NK-92 treated with Interleukin-12 subunit alpha and Interleukin-12 subunit beta, amount 100 ng/mL, for 24 hours (cell line): ENCODE results near the gene PHLDA2.

Experiments used
- DNase-seq: peaks from one replicate; lab custom pipeline; 2025; lab: John Stamatoyannopoulos, UW

The PHLDA2 gene

DNA sequence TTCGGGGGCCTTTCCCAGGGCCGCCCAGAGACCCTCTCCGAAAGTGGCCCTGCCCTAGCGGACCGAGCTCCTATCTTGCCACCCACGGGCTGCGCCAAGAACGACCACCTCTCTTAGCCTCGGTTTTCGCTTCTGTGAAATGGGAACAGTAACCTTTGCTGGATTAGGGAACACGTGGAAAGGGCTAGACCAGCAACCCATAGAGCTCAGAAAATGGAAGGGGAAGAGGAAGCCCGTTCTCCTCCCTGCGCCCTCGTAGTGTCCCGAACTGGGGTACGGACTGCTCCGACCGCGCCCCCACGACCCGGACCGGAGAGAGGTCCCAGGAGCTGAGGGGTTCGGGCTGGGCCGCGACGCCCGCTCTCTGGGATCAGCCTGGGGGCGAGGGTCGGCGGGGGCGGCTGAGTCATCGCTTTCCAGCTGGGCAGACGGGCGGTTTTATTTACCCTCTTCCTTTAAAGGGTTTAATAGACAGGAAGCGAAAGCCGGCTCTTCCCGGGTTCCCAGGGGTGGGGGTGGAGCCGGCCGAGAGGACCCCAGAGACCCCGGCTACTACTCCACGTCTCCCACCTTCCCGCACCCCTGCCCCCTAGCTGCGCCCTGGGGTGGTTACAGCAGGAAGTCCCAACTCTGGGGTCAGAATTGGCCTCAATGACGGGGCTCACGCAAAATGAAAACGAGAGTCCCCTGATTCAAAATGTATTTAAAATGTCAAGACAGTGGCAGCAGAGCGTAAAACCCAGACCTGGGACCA is 907 bp upstream of the PHLDA2 start:
- DNase-seq = no peak

DNA sequence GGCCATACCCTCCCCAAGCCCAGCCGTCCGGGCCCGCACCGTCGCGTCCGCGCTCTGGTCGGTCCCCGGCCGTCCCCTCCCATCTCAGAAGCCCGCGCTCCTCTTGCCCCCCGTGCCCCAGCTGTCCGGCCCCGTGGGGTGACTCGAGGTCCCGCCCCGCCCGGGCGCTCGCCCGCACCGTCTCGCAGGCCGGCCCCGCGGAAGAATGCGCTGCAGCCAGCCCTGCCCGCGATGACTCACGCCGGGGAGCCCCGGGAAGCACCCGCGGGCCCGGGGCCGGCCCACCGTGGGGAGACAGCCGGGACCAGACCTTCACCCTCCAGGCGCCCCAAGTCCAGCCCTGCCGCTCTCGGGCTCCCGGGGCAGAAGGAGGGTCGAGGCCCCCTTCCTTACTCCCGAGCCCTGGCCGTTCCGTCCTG is 320 bp upstream of the PHLDA2 start:
- DNase-seq = no peak

DNA sequence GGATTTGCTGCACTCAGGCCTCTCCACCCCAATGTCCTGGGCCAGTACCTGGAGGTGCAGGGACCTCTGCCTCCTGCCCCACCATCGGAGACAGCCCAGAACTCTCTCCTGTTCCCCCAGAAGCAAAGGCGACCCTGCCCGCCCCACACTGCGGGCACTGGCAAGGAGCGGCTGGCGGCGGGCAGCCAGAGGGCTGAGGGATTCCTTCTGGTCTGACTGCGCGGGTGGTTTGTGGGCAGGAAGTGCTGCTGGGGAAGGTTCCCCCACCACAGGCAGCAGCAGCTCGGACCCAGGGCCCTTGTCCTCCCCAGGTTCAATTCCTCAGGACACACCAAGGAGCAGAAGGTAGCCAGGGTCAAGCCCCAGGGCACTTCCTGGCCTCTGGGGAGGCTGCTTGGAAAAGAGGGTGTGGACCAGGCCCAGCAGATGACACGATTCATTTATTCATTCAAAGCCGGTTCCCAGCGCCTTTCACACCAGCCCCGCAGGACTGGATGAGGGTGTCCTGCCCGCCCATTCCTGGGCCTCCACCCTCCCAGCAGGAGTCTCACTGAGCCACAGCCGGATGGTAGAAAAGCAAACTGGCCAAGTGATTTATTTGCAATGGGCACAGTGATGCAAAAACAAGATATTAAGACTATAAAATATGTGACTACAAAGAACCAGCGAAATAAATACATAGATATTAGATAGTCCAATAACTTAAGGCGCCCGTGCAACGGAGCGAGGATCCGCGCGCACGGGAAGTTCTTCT is 1.2 kb downstream of the PHLDA2 start:
- no peak for DNase-seq

DNA sequence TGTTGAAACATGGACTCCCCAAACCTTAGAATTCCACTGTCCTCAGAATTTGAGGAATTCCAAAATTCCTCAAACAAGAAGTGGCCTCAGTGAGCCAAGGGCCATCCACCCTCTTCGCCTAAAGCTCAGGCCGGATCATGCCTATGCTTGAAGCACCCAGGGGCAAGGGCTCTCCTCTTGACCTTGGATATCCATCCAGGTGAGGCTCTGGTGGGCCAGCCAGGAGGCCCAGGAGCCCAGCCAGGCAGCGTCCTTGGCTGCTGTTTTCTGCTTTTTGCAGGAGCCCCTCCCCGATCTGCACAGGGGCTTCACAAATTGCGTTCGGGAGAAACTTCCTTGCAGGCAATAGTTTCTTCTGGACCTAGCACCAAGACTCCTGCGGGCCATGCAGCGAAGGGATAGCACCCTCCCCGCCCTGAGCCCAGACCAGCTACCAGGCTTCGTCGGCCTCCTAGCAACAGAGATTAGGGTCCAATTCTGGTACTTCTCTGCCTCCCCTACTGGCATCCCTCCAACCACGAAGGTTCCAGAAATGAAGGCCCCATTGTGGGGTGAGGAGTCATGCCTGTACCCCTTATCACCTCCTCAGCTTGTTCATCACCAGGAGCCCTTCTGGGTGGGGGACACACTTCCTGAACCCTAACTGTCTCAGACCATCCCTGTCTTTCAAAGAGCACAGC is 2.0 kb downstream of the PHLDA2 start:
- DNase-seq = no peak

DNA sequence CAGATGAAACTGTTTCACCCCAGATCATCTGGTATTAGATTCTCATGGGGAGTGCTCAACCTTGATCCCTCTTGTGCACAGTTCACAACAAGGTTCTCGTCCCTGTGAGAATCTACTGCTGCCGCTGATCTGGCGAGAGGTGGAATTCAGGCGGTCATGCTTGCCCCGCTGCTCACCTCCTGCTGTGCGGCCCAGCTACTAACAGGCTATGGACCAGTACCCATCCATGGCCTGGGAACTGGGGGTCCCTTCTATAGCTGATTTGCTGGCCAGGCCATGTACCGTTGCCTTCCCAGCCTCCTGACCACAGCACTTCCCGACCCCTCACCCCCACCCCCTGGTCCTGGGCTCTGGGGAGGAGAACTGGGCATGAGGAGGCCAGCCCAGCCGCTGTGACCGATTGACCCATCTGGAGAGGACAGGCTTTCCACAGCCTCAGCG is 2.6 kb downstream of the PHLDA2 start:
- no peak for DNase-seq

DNA sequence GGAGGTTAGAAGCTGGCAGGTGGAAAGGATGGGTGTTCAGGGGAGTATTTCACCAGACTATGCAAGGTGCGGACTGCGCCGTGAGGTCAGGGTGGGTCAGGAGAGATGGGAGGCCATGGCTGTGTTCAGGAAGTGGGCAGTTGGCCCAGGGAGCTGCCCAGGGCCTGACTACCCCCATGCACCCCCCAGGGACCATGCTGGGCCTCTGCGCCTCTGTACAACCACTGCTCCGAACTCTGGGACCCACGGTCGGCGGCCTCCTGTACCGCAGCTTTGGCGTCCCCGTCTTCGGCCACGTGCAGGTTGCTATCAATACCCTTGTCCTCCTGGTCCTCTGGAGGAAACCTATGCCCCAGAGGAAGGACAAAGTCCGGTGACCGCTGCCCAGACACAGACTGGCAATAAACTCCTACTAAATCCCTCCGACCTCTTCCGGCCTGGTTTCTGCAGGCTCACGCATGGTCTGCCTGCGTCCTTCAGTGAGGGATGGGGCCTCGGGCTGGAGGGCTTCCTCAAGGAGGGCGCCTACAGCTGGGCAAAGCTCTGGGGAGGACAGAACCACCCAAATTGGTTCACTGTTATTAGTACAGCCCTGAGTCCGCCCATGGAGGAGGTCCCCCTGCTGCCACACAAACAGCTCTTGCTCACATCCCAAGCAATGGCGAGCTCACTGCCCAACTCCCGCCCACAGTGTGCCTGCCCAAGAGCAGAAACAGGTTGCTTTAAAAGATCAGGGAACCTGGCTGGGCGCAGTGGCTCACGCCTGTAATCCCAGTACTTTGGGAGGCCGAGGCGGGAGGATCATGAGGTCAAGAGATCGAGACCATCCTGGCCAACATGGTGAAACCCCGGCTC is 4.2 kb downstream of the PHLDA2 start:
- no peak for DNase-seq

DNA sequence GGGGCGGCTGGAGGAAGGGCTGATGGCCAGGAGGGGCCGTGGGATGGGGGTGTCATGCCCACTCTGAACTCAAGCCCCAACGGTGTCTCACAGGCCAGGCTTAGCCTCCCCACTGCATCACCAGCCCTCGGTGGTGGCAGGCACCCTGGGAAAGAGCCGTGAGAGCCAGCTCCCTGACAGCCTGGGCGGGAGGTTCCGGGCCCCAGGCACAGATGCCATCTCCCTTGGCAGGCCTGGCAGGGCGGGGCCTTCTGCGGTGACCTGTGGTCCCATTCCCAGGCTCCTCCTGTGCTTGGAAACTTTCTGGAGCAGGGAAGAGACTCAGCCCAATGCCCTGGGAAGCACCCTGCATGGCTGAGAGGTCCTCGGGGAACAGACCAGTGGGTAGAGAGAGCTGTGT is 4.8 kb downstream of the PHLDA2 start:
- no peak for DNase-seq

DNA sequence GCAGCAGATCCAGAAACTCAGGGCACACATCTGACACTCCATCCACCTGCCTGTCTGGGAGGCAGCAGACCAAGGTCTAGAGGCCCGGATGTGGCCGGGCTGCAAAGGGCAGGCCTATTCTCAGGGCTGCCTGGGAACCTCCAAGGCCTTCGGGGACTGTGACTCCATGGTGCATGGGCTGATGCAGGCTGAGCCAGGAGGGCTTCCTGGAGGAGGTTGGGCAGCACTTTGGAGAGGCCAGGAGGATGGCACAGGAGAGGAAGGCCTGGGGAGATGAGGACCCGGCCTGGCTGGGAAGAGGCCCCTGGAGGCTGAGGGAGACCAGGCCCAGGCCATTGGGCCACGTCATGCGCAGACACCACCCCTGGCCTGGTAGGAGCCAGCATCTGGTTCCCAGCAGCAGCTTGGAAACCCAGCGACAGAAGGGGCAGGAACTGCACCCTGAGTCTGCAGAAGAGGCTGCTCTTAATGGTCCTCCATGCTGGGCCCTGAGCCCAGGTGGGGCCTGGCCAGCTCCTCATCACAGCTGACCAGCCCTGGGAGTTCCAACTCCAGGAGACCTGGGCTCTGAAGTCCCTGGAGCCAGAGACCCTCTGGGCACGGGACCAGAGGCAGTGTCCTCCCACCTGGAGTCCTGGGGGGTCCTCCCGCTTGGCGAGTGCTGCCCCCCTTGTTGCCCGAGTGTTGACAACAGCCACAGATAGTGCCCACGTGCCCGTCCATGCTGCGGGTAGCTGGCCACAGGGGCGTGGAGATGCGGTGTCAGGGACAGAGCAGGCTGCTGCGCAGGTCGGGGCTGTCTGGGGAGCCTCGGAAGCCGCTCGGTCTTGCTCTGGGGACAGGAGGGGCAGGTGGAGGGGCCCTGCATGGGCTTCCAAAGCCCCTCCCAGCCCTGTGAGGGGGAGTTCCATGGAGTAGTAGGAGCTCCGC is 5.5 kb downstream of the PHLDA2 start:
- DNase-seq = no peak

DNA sequence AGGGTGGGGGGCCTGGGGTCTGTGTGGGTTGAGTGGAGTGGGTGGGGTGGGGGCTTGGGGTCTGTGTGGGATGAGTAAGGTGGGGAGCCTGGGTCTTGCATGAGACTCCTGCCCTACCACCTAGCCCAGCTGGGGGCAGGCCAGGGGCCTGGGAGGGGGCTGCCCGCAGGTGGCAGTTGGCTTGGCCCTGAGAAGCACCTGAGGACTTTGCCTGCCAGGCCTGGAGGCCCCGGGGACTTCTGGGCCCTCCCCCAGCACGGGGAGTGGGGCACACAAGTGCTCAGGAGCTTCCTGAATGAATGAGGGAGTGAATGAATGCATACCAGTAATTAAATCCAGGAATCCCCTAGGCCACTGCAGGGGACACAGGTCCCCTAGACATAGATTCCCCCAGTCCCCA is 6.6 kb downstream of the PHLDA2 start:
- DNase-seq = no peak

DNA sequence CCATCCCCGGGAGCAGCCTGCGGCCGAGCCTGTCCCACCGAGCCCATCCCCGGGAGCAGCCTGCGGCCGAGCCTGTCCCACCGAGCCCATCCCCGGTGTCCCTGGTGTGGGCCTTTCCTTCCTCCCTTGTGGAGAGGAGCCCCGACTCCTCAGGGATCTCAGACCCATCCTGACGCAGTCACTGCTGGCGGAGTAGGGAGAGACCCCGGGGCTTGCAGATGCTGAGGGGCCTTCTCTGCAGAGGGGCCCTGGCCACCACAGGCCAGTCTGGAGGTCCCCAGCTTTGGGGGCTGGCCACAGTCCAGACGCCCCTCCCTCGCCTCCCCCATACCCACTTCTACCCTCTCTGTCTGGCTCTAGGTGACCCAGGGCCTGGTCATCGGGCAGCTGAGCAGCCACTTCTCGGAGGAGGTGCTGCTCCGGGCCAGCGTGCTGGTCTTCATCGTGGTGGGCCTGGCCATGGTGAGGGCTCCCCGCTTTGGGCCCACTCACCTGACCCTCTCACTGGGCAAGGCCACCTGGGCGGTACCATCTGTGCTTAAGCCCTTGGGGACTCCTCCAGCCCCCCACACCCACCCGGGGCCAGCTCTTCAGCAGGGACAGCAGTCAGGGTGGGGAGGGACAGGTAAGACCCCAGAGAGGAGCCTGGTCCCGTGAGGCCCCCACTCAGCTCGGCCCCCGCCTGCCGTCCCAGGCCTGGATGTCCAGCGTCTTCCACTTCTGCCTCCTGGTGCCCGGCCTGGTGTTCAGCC is 7.3 kb downstream of the PHLDA2 start:
- no peak for DNase-seq

DNA sequence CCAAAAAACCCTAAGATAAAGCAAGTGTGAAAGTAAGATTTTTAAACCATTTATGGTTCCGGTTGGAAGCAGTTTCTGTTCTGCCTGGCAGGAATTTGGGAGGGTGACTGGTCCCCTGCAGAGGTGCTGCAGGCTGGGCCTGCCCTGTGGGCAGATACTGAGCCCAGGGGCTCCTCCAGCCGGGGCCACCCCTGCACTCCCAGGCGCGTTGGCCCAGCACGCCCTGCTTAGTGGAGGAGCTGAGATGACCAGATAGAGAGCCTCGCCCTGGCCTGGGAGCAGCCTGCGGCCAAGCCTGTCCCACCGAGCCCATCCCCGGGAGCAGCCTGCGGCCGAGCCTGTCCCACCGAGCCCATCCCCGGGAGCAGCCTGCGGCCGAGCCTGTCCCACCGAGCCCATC is 8.0 kb downstream of the PHLDA2 start:
- no peak for DNase-seq

DNA sequence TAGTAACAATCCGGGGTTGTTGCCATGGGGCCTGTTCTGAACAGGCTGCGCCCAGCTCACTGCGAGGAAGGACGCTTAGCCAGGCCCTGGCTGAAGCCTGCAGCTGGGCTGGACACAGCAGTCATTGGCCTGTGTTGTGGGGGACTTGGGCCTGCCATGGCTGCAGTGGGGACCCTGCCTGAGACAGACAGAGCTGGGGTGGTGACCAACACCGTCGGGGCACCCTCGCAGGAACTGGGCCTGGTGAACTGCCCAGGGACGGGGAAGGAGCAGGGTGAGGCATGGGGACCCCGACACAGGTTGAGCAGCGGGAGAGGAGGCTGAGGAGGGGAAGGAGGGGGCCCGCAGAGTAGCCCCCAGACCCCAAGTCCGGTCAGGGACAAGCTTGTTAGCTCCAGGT is 8.9 kb downstream of the PHLDA2 start:
- no peak for DNase-seq

DNA sequence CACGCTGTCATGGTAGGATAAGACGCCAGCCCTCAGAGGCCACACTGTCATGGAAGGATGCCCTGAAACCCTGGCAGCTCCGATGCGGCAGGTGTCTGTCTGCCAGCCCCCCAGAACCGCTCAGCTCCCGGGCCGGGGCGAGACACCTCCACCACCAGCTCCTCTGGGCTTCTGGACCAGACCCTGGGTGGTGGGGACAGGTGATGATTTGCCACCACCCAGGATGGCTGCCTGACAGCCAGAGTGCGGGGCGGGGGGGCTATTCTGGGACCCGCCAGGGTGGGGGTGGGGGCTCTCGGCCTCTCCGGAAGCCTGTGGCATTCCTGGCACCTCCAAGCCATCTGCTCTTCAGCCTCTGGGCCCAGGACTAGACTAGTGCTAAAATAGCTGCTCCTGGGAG is 9.4 kb downstream of the PHLDA2 start:
- DNase-seq = no peak

DNA sequence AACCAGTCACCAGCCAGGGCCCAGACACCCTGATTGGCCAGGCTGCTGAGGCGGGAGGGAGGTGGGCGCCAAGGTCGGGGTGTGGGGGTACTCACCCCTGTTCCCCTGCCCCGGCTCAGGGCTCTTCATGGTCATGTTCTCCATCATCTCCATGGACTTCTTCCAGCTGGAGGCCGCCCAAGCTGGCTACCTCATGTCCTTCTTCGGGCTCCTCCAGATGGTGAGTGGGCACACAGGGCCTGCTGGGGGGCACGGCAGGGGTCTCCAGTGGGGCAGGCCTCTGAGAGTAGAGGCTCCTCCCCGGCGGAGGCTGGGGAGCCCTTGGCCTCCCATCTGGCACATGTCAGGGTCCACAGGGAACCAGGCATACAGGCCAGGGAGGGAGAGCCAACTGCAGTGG is 10.0 kb downstream of the PHLDA2 start:
- no peak for DNase-seq

DNA sequence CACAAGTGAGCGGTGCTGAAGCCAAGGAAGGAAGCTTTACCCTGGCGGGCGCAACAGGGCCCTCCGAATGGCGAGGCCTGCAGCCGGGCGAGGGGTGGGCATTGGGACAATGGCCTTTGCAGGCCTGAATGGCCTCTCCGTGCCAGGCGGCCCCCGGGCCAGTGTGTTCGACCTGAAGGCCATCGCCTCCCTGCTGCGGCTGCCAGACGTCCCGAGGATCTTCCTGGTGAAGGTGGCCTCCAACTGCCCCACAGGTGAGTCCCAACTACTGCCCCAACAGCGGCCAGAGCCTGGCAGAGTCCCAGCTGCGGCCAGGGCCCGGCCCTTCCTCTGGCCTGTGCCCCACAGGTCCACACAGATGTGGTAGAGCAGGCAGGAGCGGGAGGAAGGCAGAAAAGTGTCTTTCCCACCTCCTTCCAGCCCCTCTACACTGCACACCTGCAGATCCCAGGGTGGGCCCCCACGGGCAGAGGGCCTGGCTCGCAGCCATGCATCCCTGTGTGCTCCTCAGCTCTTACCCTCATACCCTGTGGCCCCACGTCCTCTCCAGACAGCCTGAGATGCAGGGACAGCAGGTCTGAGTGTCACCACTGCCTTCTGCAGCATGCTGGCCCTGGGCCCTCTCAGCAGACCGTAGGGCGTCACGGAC is 11.3 kb downstream of the PHLDA2 start:
- no peak for DNase-seq

DNA sequence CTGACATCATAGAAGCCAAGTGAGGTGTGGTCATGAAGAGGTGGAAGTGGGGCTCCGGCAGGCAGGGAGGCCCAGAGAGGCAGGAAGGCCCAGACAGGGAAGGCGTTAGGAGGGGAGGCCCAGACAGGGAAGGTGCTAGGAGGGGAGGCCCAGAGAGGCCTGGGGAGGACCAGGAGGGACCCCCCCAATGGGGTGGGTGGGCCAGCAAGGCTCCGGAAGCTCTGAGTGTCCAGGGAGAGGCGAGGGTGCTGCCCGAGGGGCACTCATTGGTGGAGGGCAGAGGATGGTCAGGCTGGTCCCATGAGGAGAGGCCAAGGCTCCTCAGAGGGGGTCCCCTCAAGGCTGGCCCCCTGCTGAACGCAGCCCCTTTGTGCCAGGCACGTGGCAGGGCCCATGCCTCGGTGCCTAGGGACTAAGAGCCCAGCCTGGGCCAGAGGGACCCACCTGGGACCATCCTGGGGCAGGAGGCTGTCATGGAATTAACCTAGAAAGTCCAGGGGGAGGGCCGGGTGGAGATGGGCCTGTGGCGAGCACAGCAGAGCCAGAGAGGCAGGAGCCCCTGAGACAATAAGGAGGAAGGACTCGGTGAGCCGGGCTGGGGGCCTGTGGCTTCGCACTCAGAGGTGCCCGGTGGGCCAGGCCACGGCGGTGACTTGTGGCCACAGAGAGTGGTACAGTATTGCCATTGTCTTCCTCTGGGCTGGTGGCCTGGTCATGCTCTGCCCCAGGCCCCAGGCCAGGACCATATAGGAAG is 12.2 kb downstream of the PHLDA2 start:
- DNase-seq = no peak

DNA sequence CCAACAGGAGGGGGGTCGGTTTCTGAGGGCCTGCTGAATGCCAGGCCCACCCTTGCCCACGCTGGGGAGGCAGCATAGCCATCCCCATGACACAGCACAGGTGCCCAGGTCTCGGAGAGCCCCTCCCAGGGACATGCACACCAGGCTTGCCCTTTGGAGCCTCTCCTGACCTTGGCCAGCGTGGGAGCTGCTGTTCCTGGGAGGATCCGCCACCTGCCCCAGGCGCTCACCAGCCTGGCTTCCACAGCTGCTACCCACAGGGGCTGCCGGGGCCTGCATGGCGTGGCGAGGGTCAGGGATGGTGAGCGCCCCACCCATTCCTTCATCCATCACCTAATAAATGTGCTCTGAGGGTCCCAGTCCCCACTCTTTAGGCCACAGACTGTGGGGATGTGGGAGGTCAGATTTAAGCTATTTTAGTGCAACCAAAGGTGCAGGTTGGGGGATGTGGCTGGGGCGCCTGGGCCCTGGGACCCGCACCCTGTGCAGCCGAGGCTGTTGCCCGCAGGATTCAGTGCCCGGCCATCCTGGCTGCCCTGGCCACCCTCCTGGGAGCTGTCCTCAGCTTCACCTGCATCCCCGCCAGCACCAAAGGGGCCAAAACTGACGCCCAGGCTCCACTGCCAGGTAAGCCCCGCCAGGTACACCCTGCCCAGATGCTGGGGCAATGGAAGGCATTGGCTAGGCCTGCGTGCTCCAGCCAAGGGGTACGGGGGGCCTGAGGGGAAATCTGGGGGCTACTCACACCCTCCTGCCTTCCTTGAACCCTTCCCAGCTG is 12.9 kb downstream of the PHLDA2 start:
- no peak for DNase-seq

DNA sequence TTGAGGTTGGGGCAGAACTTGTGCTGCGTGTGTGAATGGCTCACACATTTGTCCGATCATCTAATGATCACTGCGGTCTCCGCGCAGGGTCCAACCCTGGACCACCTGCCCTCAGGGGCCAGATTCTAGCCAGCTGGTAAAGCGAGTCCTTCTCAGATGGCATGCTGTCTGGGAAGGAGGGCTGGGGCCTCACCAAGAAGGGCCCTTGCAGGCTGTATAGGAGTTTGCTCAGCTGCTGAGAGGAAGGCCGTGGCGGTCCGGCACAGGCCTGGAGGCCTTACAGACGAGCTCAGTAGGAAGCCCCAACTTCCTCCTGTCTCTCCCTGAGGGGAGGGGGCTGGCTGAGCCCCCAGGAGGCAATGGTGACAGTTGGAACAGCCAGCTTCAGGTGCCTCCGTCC is 13.7 kb downstream of the PHLDA2 start:
- DNase-seq = no peak
